Measurements from ENCODE around the gene ZC3HAV1L.
"Not testable (repeated sequence)": the region's sequence is repeated elsewhere in the genome, so short reads cannot be mapped to it uniquely, and the experiment has no call there.

- TF ChIP-seq, protein P1, sequence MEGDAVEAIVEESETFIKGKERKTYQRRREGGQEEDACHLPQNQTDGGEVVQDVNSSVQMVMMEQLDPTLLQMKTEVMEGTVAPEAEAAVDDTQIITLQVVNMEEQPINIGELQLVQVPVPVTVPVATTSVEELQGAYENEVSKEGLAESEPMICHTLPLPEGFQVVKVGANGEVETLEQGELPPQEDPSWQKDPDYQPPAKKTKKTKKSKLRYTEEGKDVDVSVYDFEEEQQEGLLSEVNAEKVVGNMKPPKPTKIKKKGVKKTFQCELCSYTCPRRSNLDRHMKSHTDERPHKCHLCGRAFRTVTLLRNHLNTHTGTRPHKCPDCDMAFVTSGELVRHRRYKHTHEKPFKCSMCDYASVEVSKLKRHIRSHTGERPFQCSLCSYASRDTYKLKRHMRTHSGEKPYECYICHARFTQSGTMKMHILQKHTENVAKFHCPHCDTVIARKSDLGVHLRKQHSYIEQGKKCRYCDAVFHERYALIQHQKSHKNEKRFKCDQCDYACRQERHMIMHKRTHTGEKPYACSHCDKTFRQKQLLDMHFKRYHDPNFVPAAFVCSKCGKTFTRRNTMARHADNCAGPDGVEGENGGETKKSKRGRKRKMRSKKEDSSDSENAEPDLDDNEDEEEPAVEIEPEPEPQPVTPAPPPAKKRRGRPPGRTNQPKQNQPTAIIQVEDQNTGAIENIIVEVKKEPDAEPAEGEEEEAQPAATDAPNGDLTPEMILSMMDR (IDR thresholded peaks at IDR 0.05 in 2 of 3, conservative IDR thresholded peaks at IDR 0.05 in 1 of 3; ENCODE audit: borderline replicate concordance in 1 of 3, insufficient read depth in 1 of 3, low read depth in 2 of 3, low read length in 2 of 3), result not testable (repeated sequence)
- not testable (repeated sequence) for TF ChIP-seq CEBPB (IDR thresholded peaks at IDR 0.05; ENCODE audit: low read depth); SP1 (IDR thresholded peaks at IDR 0.05; ENCODE audit: low read depth); ZFX (IDR thresholded peaks at IDR 0.05); EZH2phosphoT487 (IDR thresholded peaks at IDR 0.05; ENCODE audit: borderline replicate concordance); EZH2 (IDR thresholded peaks at IDR 0.05); POLR2A (IDR thresholded peaks at IDR 0.05; ENCODE audit: borderline replicate concordance, extremely low read depth, insufficient read depth, insufficient read length); POLR2AphosphoS5 (IDR thresholded peaks at IDR 0.05; ENCODE audit: low read depth, low read length); JUND (IDR thresholded peaks at IDR 0.05); SRF (IDR thresholded peaks at IDR 0.05; ENCODE audit: low read depth)
- TF ChIP-seq, protein P2, sequence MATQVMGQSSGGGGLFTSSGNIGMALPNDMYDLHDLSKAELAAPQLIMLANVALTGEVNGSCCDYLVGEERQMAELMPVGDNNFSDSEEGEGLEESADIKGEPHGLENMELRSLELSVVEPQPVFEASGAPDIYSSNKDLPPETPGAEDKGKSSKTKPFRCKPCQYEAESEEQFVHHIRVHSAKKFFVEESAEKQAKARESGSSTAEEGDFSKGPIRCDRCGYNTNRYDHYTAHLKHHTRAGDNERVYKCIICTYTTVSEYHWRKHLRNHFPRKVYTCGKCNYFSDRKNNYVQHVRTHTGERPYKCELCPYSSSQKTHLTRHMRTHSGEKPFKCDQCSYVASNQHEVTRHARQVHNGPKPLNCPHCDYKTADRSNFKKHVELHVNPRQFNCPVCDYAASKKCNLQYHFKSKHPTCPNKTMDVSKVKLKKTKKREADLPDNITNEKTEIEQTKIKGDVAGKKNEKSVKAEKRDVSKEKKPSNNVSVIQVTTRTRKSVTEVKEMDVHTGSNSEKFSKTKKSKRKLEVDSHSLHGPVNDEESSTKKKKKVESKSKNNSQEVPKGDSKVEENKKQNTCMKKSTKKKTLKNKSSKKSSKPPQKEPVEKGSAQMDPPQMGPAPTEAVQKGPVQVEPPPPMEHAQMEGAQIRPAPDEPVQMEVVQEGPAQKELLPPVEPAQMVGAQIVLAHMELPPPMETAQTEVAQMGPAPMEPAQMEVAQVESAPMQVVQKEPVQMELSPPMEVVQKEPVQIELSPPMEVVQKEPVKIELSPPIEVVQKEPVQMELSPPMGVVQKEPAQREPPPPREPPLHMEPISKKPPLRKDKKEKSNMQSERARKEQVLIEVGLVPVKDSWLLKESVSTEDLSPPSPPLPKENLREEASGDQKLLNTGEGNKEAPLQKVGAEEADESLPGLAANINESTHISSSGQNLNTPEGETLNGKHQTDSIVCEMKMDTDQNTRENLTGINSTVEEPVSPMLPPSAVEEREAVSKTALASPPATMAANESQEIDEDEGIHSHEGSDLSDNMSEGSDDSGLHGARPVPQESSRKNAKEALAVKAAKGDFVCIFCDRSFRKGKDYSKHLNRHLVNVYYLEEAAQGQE (IDR thresholded peaks at IDR 0.05; ENCODE audit: low read depth), result not testable (repeated sequence)
- TF ChIP-seq, protein P3, sequence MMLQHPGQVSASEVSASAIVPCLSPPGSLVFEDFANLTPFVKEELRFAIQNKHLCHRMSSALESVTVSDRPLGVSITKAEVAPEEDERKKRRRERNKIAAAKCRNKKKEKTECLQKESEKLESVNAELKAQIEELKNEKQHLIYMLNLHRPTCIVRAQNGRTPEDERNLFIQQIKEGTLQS (IDR thresholded peaks at IDR 0.05), result not testable (repeated sequence)
- TF ChIP-seq, protein P4, sequence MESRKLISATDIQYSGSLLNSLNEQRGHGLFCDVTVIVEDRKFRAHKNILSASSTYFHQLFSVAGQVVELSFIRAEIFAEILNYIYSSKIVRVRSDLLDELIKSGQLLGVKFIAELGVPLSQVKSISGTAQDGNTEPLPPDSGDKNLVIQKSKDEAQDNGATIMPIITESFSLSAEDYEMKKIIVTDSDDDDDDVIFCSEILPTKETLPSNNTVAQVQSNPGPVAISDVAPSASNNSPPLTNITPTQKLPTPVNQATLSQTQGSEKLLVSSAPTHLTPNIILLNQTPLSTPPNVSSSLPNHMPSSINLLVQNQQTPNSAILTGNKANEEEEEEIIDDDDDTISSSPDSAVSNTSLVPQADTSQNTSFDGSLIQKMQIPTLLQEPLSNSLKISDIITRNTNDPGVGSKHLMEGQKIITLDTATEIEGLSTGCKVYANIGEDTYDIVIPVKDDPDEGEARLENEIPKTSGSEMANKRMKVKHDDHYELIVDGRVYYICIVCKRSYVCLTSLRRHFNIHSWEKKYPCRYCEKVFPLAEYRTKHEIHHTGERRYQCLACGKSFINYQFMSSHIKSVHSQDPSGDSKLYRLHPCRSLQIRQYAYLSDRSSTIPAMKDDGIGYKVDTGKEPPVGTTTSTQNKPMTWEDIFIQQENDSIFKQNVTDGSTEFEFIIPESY (IDR thresholded peaks at IDR 0.05; ENCODE audit: extremely low read depth, insufficient replicate concordance, low read length), result not testable (repeated sequence)
Observed at GRCh38 chr7:139077706-139078105, 41.9 kb upstream of the ZC3HAV1L start.
